ENCODE data around the gene MFSD6. TPM values are rescaled to one million over a fixed set of nuclear protein-coding genes. Genes with fewer than 3 reads are reported as not detected.

The MFSD6 gene
- polyA plus RNA-seq, 3 donors: 14.9 to 16.2 (median 15.6) TPM

DNA sequence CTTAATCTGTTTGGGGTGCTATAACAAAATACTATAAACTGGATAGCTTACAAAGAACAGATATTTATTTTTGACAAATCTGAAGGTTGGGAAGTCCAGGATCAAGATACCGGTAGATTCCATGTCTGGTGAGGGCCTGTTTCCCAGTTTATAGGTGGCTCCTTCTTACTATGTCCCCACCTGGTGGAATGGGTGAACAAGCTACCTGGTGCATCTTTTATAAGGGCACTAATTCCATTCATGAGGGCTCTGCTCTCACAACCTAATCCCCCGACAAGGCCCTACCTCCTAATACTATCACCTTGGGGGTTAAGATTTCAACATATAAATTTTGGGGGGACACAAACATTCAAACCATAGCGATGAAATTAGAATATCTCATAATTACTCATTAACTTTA is 142.0 kb downstream of the MFSD6 start:
- no peak for DNase-seq (ENCODE audit: low read depth in 3 of 3, low spot score in 2 of 3)

Other genes with a start within 250 kb of the MFSD6 start
- 10 to 100 TPM; 72.2 to 82.9 (median 81.6) TPM for gene HIBCH, start 88.5 kb upstream of the MFSD6 start, polyA plus RNA-seq (ENCODE audit: insufficient read length in 3 of 3)
- gene INPP1, start 64.8 kb upstream of the MFSD6 start, polyA plus RNA-seq (ENCODE audit: insufficient read length in 3 of 3): 10 to 100 TPM; 10.8 to 14.3 (median 14.0) TPM
- 10 to 100 TPM; 12.1 to 15.3 (median 13.5) TPM for gene NEMP2, start 126.4 kb downstream of the MFSD6 start, polyA plus RNA-seq (ENCODE audit: insufficient read length in 3 of 3)
- gene NAB1, start 240.7 kb downstream of the MFSD6 start, polyA plus RNA-seq (ENCODE audit: insufficient read length in 3 of 3): 10 to 100 TPM; 64.3 to 69.1 (median 68.0) TPM

Measured in right renal cortex interstitium (tissue), 3 donors.